Measurements from ENCODE around the gene MRPL39. TPM values are rescaled to one million over a fixed set of nuclear protein-coding genes. Genes with fewer than 3 reads are reported as not detected.

Gene MRPL39
- total and polyA plus RNA-seq, 2 of the 4 experiments (the other 2 are of a cell fraction), result 15.2 to 20.6 TPM

- TF ChIP-seq CTCF (conservative IDR thresholded peaks at IDR 0.05; ENCODE audit: low read depth, low read length) (no peak), RAD21 (IDR thresholded peaks at IDR 0.05; ENCODE audit: low read length) (no peak)
These were observed 21.0 kb downstream of the MRPL39 start (continued) for GRCh38 chr21:25586326-25586725.

GRCh38 chr21:25584833-25585676 is 22.2 kb downstream of the MRPL39 start:
- no peak overlapping the region for H3K56ac ChIP-seq (ENCODE audit: extremely low read depth, insufficient read depth, low read length)
- dilution Hi-C loops (cut with HindIII; ENCODE audit: low sequenced_read_pairs, unreplicated experiment), result no loop called here
- 0 out of 2 replicates have a peak, but pooled peaks cover 3% of the 10 kb centered on the region for H3K9me1 ChIP-seq (ENCODE audit: insufficient read depth, low read length)
- no peak overlapping the region for H2BK5ac ChIP-seq (ENCODE audit: low read depth, low read length, poor library complexity, severe bottlenecking)
- H3K23ac ChIP-seq (ENCODE audit: low read depth, low read length), result no peak overlapping the region
- H4K91ac ChIP-seq (ENCODE audit: insufficient read depth, low read depth, low read length), result no peak overlapping the region
- H3K4me2 ChIP-seq (ENCODE audit: low read depth, low read length), result no peak overlapping the region
- no peak overlapping the region for H3K27ac ChIP-seq (ENCODE audit: insufficient read depth, low read length)
- ATAC-seq (ENCODE audit: low read depth), result no peak
- ChIA-PET CTCF (interaction anchor here (1.0 kb wide), 1 partner anchor 135 kb away, joined by 3 read pairs; no protein-coding TSS in a partner anchor), POLR2A (ENCODE audit: unreplicated experiment) (interaction anchor here (0.6 kb wide), 1 partner anchor 21 kb away, joined by 3 read pairs; no protein-coding TSS in a partner anchor)
- H2BK15ac ChIP-seq (ENCODE audit: low read depth, low read length), result no peak overlapping the region
- no peak overlapping the region for H2AFZ ChIP-seq (replicated peaks; ENCODE audit: low read length, poor library complexity)
- no peak overlapping the region for H2AK9ac ChIP-seq (replicated peaks; ENCODE audit: low read depth, low read length, poor library complexity)
- no peaks in the 10 kb centered on the region for H3K27me3 ChIP-seq (ENCODE audit: control insufficient read depth, insufficient read depth, low read length)
- no peak overlapping the region for H3K4me3 ChIP-seq (ENCODE audit: insufficient read depth, low read depth, low read length)
- no peaks in the 10 kb centered on the region for H4K20me1 ChIP-seq (ENCODE audit: insufficient read depth, low read length)
- no TSS peak for BruUV-seq (replicated peaks)
- H2BK120ac ChIP-seq (ENCODE audit: low read depth, low read length), result no peak overlapping the region
- H2AK5ac ChIP-seq (ENCODE audit: low read depth, low read length), result no peak overlapping the region
- no peak overlapping the region for H4K5ac ChIP-seq (ENCODE audit: low read depth, low read length)
- intact Hi-C loops (cut with micrococcal nuclease), result no loop called here
- H2BK20ac ChIP-seq (ENCODE audit: low read depth, low read length), result no peak overlapping the region
- no peak overlapping the region for H3K14ac ChIP-seq (replicated peaks; ENCODE audit: low read depth, low read length)
- no CpG with 5 or more reads among the region's 7 CpGs for WGBS, 2 experiments (ENCODE audit: extremely low coverage in 2 of 2, insufficient read length in 1 of 2)
- H3K9ac ChIP-seq (ENCODE audit: low read depth, low read length), result no peak overlapping the region
- no peaks in the 10 kb centered on the region for H3K4me1 ChIP-seq (ENCODE audit: control insufficient read depth, insufficient read depth, low read length)
- H3K4ac ChIP-seq (ENCODE audit: low read depth, low read length), result no peak overlapping the region
- in situ Hi-C loops (cut with MboI; ENCODE audit: low sequenced_read_pairs), result no loop called here
- H3K79me1 ChIP-seq (ENCODE audit: low read depth in 1 of 2, low read length in 2 of 2), result peaks cover 3 to 4% of the 10 kb centered on the region in 2 experiments; a peak in 2 of 4 replicates
- peaks cover 11% of the 10 kb centered on the region; the same call in 1 of the 2 replicates for H3K36me3 ChIP-seq (ENCODE audit: control insufficient read depth, insufficient read depth, low read length)
- H3K18ac ChIP-seq (ENCODE audit: low read depth, low read length), result no peak overlapping the region
- H3K9me3 ChIP-seq (ENCODE audit: control insufficient read depth, insufficient read depth, low read length), result no peaks in the 10 kb centered on the region
- no peak for DNase-seq
- H4K8ac ChIP-seq (ENCODE audit: low read depth in 2 of 2, low read length in 2 of 2), result no peak overlapping the region
- TF ChIP-seq POLR2A (IDR thresholded peaks at IDR 0.05; ENCODE audit: low read depth, low read length) (no peak), SMC3 (IDR thresholded peaks at IDR 0.05; ENCODE audit: low read depth, low read length) (no peak), BHLHE40 (IDR thresholded peaks at IDR 0.05; ENCODE audit: low read depth, low read length) (no peak), RCOR1 (IDR thresholded peaks at IDR 0.05; ENCODE audit: insufficient replicate concordance, low read length) (no peak), RAD21 (IDR thresholded peaks at IDR 0.05; ENCODE audit: low read length) (no peak), CEBPB (IDR thresholded peaks at IDR 0.05; ENCODE audit: low read depth, low read length) (no peak), ELK1 (IDR thresholded peaks at IDR 0.05; ENCODE audit: borderline replicate concordance, low read depth, low read length) (no peak), FOS (IDR thresholded peaks at IDR 0.05; ENCODE audit: low read depth, low read length) (no peak), MAFK (IDR thresholded peaks at IDR 0.05; ENCODE audit: low read depth, low read length) (no peak), MXI1 (IDR thresholded peaks at IDR 0.05; ENCODE audit: borderline replicate concordance, low read depth, low read length) (no peak)
